GM23338 (cell line): ENCODE measurements around the gene CD80.

Experiments used
- CREB1 ChIP-seq: fragments of 250-450 bp; sonication (Bioruptor Pico); IDR thresholded peaks from 2 replicates; pipeline ENCODE4 v1.5.0; 2020; ENCODE audit warnings: low read depth, mild to moderate bottlenecking, moderate library complexity
- EZH2 ChIP-seq: fragments of 200-600 bp; sonication (generic); IDR thresholded peaks from one replicate; pipeline ENCODE4 v1.8.0; 2017; ENCODE audit warnings: antibody characterized with exemption, mild to moderate bottlenecking, low read depth; ENCODE audit not compliant: unreplicated experiment
- EZH2phosphoT487 ChIP-seq: fragments of 200-600 bp; sonication (generic); IDR thresholded peaks from one replicate; pipeline ENCODE4 v1.8.1; 2018; ENCODE audit warnings: antibody characterized with exemption; ENCODE audit not compliant: unreplicated experiment
- JUNB ChIP-seq: IDR thresholded peaks from one replicate; pipeline ENCODE4 v1.6.1; 2016; ENCODE audit warnings: antibody characterized with exemption; ENCODE audit not compliant: unreplicated experiment
- POLR2AphosphoS5 ChIP-seq: IDR thresholded peaks from 2 replicates; pipeline ENCODE4 v1.6.1; 2016; ENCODE audit warnings: antibody characterized with exemption, low read depth
- REST ChIP-seq: IDR thresholded peaks from one replicate; pipeline ENCODE4 v1.6.1; 2018; ENCODE audit warnings: antibody characterized with exemption; ENCODE audit not compliant: unreplicated experiment
- STAT1 ChIP-seq: IDR thresholded peaks from one replicate; pipeline ENCODE4 v1.6.1; 2016; ENCODE audit warnings: antibody characterized with exemption; ENCODE audit not compliant: unreplicated experiment
- ZNF114 ChIP-seq: fragments of 250-450 bp; sonication (Bioruptor Pico); IDR thresholded peaks from 2 replicates; pipeline ENCODE4 v1.5.0; 2020; ENCODE audit warnings: mild to moderate bottlenecking, moderate library complexity
- TF ChIP-seq, protein P1 (sequence below), 2 experiments: fragments of 200-600 bp in 1 of 2; sonication (generic) in 1 of 2; conservative IDR thresholded peaks; 2 replicates each; pipeline versions ENCODE4 v1.5.1 to v1.6.1; 2016 to 2017; ENCODE audit warnings: antibody characterized with exemption in 2 of 2, low read depth in 2 of 2, mild to moderate bottlenecking in 2 of 2, moderate library complexity in 1 of 2
- TF ChIP-seq, protein P2 (sequence below): IDR thresholded peaks from 2 replicates; pipeline ENCODE4 v1.6.1; 2016; ENCODE audit warnings: antibody characterized with exemption
- TF ChIP-seq, protein P3 (sequence below): fragments of 250-450 bp; sonication (Bioruptor Pico); IDR thresholded peaks from 2 replicates; pipeline ENCODE4 v1.5.0; 2020; ENCODE audit warnings: mild to moderate bottlenecking, moderate library complexity

DNA sequence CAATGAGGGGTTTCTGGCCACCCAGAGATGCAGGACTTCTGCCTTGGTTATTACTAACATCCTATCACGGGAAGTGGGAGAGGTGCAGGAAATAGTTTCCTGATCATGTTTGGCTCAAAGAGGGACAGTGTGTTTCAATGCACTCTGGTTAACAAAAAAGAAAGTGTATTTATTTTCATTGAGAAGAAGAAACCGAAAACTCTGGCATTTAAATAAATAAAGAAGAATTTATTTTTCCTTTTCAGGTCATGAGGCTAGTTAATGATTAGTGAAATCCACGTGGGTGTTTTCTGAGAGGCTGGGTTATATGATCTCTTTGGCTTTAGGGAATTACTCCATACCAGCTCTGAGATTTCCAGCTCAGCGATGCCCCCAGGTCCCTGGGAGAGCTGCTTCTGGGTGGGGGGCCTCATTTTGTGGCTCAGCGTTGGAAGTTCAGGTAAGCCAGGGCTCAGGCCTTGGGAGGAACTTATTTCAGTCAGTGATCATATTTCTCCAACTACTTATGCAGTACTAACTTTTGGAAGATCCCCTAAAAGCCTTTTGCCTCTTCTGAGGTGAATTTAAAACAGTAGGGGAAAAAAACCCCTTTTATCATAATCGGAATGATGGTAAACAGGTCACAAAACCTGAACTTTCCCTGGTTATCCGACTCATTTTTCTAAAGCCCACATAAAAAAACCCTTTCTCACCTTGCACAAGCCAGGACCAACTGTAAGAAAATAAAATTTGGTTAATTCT, 38.3 kb upstream of the CD80 start, which contains the start of gene PLA1A:
- TF ChIP-seq, protein P1, sequence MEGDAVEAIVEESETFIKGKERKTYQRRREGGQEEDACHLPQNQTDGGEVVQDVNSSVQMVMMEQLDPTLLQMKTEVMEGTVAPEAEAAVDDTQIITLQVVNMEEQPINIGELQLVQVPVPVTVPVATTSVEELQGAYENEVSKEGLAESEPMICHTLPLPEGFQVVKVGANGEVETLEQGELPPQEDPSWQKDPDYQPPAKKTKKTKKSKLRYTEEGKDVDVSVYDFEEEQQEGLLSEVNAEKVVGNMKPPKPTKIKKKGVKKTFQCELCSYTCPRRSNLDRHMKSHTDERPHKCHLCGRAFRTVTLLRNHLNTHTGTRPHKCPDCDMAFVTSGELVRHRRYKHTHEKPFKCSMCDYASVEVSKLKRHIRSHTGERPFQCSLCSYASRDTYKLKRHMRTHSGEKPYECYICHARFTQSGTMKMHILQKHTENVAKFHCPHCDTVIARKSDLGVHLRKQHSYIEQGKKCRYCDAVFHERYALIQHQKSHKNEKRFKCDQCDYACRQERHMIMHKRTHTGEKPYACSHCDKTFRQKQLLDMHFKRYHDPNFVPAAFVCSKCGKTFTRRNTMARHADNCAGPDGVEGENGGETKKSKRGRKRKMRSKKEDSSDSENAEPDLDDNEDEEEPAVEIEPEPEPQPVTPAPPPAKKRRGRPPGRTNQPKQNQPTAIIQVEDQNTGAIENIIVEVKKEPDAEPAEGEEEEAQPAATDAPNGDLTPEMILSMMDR (conservative IDR thresholded peaks at IDR 0.05; ENCODE audit: low read depth in 2 of 2) = no peak
- TF ChIP-seq REST = no peak
- TF ChIP-seq POLR2AphosphoS5 = no peak
- TF ChIP-seq ZNF114 (CRISPR knock-in tag) = no peak
- no peak for TF ChIP-seq EZH2
- TF ChIP-seq EZH2phosphoT487 = no peak
- TF ChIP-seq JUNB = no peak
- no peak for TF ChIP-seq CREB1 (CRISPR knock-in tag)
- TF ChIP-seq, protein P2, sequence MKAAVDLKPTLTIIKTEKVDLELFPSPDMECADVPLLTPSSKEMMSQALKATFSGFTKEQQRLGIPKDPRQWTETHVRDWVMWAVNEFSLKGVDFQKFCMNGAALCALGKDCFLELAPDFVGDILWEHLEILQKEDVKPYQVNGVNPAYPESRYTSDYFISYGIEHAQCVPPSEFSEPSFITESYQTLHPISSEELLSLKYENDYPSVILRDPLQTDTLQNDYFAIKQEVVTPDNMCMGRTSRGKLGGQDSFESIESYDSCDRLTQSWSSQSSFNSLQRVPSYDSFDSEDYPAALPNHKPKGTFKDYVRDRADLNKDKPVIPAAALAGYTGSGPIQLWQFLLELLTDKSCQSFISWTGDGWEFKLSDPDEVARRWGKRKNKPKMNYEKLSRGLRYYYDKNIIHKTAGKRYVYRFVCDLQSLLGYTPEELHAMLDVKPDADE = no peak
- TF ChIP-seq STAT1 = no peak
- TF ChIP-seq, protein P3, sequence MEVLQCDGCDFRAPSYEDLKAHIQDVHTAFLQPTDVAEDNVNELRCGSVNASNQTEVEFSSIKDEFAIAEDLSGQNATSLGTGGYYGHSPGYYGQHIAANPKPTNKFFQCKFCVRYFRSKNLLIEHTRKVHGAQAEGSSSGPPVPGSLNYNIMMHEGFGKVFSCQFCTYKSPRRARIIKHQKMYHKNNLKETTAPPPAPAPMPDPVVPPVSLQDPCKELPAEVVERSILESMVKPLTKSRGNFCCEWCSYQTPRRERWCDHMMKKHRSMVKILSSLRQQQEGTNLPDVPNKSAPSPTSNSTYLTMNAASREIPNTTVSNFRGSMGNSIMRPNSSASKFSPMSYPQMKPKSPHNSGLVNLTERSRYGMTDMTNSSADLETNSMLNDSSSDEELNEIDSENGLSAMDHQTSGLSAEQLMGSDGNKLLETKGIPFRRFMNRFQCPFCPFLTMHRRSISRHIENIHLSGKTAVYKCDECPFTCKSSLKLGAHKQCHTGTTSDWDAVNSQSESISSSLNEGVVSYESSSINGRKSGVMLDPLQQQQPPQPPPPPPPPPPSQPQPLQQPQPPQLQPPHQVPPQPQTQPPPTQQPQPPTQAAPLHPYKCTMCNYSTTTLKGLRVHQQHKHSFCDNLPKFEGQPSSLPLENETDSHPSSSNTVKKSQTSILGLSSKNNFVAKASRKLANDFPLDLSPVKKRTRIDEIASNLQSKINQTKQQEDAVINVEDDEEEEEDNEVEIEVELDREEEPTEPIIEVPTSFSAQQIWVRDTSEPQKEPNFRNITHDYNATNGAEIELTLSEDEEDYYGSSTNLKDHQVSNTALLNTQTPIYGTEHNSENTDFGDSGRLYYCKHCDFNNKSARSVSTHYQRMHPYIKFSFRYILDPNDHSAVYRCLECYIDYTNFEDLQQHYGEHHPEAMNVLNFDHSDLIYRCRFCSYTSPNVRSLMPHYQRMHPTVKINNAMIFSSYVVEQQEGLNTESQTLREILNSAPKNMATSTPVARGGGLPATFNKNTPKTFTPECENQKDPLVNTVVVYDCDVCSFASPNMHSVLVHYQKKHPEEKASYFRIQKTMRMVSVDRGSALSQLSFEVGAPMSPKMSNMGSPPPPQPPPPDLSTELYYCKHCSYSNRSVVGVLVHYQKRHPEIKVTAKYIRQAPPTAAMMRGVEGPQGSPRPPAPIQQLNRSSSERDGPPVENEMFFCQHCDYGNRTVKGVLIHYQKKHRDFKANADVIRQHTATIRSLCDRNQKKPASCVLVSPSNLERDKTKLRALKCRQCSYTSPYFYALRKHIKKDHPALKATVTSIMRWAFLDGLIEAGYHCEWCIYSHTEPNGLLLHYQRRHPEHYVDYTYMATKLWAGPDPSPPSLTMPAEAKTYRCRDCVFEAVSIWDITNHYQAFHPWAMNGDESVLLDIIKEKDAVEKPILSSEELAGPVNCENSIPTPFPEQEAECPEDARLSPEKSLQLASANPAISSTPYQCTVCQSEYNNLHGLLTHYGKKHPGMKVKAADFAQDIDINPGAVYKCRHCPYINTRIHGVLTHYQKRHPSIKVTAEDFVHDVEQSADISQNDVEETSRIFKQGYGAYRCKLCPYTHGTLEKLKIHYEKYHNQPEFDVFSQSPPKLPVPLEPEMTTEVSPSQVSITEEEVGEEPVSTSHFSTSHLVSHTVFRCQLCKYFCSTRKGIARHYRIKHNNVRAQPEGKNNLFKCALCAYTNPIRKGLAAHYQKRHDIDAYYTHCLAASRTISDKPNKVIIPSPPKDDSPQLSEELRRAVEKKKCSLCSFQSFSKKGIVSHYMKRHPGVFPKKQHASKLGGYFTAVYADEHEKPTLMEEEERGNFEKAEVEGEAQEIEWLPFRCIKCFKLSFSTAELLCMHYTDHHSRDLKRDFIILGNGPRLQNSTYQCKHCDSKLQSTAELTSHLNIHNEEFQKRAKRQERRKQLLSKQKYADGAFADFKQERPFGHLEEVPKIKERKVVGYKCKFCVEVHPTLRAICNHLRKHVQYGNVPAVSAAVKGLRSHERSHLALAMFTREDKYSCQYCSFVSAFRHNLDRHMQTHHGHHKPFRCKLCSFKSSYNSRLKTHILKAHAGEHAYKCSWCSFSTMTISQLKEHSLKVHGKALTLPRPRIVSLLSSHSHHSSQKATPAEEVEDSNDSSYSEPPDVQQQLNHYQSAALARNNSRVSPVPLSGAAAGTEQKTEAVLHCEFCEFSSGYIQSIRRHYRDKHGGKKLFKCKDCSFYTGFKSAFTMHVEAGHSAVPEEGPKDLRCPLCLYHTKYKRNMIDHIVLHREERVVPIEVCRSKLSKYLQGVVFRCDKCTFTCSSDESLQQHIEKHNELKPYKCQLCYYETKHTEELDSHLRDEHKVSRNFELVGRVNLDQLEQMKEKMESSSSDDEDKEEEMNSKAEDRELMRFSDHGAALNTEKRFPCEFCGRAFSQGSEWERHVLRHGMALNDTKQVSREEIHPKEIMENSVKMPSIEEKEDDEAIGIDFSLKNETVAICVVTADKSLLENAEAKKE (CRISPR knock-in tag) = no peak
